Activated CD4-positive, alpha-beta T cell treated with anti-CD3 and anti-CD28 coated beads, Interleukin-10, Interleukin-2, amounts not matched to agents 100 ng/mL and 50 ng/mL, durations not matched to agents 16 hours and 8 hours (primary cell): ENCODE results near the gene CDK7.
"Not testable (repeated sequence)": the region's sequence is repeated elsewhere in the genome, so short reads cannot be mapped to it uniquely, and the experiment has no call there.

Source experiments
- DNase-seq: peaks from one replicate; pipeline ENCODE4 v3.0.0-alpha.2; 2020

Gene CDK7

GRCh38 chr5:69238760-69239251, 4.1 kb downstream of the CDK7 start:
- no peak for DNase-seq

- no peak for DNase-seq
Measured at GRCh38 chr5:69242215-69242927, 7.7 kb downstream of the CDK7 start.

- no peak for DNase-seq
Measured at GRCh38 chr5:69245031-69245430, 10.3 kb downstream of the CDK7 start.

GRCh38 chr5:69248019-69248418, 13.3 kb downstream of the CDK7 start:
- no peak for DNase-seq

GRCh38 chr5:69250593-69250992, 15.9 kb downstream of the CDK7 start:
- no peak for DNase-seq

GRCh38 chr5:69252437-69252836, 17.8 kb downstream of the CDK7 start:
- DNase-seq, result no peak

GRCh38 chr5:69255940-69256339, 21.3 kb downstream of the CDK7 start:
- not testable (repeated sequence) for DNase-seq

GRCh38 chr5:69257577-69257976, 22.9 kb downstream of the CDK7 start:
- no peak for DNase-seq

GRCh38 chr5:69261034-69261433, 26.3 kb downstream of the CDK7 start:
- DNase-seq, result no peak

- no peak for DNase-seq
Measured at GRCh38 chr5:69265931-69266330, 31.2 kb downstream of the CDK7 start.

GRCh38 chr5:69268899-69269298, 34.2 kb downstream of the CDK7 start:
- DNase-seq, result no peak

GRCh38 chr5:69270840-69271239, 36.2 kb downstream of the CDK7 start:
- no peak for DNase-seq

GRCh38 chr5:69271376-69271775, 36.7 kb downstream of the CDK7 start:
- no peak for DNase-seq

- no peak for DNase-seq
Measured at GRCh38 chr5:69275563-69275962, 40.9 kb downstream of the CDK7 start.

GRCh38 chr5:69276422-69277174, 41.9 kb downstream of the CDK7 start:
- DNase-seq, result no peak

GRCh38 chr5:69279517-69279916, 44.8 kb downstream of the CDK7 start:
- DNase-seq, result no peak

GRCh38 chr5:69281114-69281513, 46.4 kb downstream of the CDK7 start:
- no peak for DNase-seq

- no peak for DNase-seq
Measured at GRCh38 chr5:69284203-69284602, 49.5 kb downstream of the CDK7 start.

- DNase-seq, result no peak
Measured at GRCh38 chr5:69285448-69286116, 50.9 kb downstream of the CDK7 start.

- no peak for DNase-seq
Measured at GRCh38 chr5:69288069-69288468, 53.4 kb downstream of the CDK7 start.

- DNase-seq, result no peak
Measured at GRCh38 chr5:69288688-69289087, 54.0 kb downstream of the CDK7 start.

- no peak for DNase-seq
Measured at GRCh38 chr5:69292306-69292705, 57.6 kb downstream of the CDK7 start.

GRCh38 chr5:69293882-69294281, 59.2 kb downstream of the CDK7 start:
- no peak for DNase-seq
